CMK (cell line): ENCODE measurements around the gene KRT13.
A peak's percentile ranks its signal among the peaks of the same experiment; 100 is the strongest.

ENCODE experiments used
- DNase-seq: peaks from one replicate; pipeline ENCODE4 v3.0.0-alpha.2; 2010; ENCODE audit warnings: low read depth

Gene KRT13

DNA sequence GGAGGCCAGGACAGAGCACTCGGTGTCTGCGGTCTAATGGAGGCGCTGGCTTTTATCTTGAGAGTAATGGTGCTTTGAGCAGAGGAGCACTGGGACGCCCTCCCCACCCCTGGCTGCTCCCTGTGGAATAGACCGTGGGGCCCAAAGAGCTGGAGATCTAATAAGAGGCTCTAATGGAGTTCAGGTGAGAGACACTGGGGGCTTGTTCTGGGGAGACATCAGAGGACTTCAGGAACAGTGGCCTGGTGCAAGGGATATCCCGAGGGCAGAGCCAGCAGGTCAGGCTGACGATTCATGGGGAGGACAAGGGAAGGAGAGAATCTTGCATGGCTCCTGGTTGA lies 32.2 kb upstream of the KRT13 start:
- no peak for DNase-seq

DNA sequence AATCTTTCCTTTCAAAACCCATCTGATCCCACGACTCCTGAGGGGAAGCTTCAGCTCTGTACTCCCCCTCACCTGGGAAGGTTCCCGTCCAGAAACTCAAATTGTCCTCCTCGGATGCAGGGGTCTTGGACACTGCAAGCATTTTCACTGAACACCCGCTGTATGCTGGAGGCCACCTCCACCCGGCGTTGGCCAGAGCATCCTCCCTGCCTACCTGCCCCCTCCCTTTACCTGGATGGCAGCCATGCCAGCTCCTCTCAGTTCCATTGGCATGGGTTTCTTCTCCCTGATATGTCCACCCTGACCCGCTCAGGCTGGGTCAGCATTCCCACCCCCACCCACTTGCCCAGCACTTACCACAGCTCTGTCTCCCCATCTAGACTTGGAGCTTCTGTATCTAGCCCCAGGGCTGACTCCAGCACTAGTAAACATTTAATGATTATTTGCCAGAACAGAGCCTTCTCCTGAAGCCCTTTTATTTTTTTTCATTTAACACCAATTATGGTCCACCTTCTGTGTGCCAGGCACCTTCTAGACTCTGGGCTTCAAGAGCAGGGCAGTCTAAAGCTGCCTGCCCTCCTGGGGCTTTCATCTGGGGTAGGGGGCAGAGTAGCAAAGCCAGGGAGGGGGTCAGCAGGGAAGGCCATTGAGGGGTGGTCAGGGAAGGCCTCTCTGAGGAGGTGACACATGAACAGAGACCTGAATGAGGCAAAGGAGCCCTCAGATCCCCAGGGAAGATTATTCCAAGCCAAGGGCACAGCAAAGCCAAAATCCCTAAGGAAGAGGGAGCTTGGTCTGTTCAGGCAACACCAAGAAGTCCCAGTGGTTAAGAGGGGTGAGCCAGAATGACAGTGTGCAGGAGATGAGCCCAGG lies 31.6 kb upstream of the KRT13 start:
- no peak for DNase-seq

DNA sequence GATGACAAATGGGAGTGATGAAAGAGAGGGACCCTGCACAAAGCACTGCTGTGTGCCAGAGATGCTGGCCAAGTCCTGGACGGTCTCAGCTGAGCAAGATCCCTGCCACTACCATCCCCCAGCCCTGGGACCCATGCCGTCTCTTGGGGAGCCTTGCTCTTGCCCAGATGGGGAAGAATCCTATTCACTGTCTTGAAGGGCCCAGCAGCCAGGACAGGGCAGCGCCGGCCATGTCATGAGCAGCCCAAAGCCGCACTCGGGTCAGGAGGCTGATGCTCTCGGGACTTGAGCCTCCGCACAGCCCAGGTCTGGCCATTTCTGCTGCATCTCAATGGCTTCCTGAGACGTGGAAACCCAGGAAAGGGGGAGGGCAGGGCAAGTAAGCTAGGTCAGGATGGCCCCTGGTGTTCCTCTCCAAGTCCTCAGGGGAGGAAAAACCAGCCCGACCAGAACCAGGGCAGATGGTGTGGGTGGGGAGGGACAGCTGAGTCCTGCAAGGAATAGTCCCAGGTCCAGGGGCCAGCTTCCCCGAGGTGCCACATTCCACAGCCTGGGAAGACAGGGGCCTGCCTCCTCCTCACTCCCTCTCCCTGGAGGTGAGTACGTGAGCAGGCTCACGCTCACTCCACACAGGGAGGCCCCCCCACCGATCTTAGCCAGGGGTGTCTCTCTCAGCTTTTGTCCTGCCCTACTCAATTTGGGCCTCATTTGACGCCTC lies 30.5 kb upstream of the KRT13 start:
- DNase-seq = no peak

DNA sequence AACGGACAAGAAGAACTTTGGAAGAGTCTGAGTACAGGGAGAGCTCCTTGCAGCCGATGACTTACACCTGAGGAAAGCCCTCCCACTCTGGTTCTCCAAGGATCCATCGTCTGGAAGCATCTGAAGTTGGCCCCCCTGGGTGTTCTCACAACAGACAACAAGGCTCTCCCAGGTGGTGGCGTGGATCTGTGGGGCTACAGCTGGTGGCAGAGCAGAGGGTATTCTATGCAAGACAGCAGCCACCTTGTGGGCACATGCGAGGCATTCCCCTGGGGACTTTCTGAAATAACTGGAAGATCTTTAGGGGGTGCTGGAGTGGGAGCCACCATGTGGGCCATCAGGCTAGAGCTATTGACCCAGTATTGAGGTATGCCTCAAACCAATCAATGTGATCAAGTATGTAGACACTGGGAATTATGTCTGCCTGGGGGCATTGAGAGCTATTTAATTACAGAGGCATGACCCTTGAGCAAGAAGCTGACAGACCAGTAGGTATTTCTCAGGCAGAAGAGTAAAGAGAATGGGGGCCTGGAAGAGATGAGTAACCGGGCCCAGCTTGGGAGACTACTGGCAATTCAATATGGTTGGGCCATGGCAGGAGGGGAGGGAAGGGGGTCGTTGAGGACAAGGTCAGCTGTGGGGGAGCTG lies 29.6 kb upstream of the KRT13 start:
- DNase-seq = no peak

DNA sequence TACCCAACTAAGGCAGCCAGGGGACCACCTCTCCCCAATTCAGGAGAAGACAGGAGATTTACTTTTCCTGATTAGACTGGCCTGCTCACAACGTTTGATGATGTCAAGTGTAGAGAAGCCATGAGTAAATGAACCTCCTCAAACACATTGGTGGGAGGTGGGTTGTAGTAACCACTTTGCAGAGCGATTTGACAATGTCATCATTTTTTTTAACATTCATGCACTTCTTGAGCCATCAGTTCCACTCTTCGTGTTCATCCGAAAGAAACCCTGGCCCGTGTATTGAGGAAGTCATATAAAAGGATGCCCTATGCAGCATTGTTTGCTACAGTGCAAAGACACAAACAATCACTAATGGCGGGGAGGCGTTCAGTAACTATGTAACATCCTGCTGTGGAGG lies 28.2 kb upstream of the KRT13 start:
- no peak for DNase-seq

DNA sequence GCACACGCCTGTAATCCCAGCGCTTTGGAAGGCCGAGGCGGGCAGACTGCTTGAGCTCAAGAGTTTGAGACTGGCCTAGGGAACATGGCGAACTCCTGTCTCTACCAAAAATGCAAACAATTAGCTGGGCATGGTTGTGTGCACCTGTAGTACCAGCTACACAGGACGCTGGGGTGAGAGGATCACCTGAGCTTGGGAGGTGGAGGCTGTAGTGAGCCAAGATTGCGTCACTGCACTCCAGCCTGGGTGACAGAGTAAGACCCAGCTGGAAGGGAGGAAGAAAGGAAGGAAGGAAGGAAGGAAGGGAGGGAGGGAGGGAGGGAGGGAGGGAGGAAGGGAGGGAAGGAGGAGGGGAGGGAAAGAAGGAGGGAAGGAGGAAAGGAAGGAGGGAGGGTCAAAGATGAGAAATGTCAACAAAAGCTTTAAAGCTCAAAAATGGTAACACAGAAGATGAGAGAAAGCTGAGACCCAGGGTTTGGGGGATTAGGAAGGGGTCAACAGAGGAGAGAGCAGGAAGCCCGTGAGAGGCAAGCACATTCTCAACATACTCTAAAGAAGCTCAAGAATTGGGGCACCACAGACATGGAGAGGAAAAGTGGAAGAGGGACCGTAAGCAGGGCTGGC lies 27.6 kb upstream of the KRT13 start:
- DNase-seq = no peak

DNA sequence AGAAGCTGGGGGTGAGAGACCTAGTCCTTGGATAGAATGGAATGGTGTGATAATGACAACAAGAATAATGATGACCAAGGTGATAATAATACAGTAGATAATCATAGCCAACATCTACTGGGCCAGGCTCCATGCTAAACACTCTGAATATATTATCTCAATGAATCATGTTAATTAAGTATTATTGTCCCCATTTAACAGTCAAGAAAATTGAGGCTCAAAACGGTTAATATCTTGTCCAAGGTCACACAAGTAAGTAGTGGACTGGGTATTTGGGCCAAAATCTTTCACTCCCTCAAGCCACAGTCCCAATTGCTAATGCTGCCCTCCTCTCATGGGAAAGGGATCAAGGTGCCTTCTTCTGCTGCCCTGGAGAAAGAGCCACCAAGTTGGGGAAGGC lies 26.6 kb upstream of the KRT13 start:
- no peak for DNase-seq

DNA sequence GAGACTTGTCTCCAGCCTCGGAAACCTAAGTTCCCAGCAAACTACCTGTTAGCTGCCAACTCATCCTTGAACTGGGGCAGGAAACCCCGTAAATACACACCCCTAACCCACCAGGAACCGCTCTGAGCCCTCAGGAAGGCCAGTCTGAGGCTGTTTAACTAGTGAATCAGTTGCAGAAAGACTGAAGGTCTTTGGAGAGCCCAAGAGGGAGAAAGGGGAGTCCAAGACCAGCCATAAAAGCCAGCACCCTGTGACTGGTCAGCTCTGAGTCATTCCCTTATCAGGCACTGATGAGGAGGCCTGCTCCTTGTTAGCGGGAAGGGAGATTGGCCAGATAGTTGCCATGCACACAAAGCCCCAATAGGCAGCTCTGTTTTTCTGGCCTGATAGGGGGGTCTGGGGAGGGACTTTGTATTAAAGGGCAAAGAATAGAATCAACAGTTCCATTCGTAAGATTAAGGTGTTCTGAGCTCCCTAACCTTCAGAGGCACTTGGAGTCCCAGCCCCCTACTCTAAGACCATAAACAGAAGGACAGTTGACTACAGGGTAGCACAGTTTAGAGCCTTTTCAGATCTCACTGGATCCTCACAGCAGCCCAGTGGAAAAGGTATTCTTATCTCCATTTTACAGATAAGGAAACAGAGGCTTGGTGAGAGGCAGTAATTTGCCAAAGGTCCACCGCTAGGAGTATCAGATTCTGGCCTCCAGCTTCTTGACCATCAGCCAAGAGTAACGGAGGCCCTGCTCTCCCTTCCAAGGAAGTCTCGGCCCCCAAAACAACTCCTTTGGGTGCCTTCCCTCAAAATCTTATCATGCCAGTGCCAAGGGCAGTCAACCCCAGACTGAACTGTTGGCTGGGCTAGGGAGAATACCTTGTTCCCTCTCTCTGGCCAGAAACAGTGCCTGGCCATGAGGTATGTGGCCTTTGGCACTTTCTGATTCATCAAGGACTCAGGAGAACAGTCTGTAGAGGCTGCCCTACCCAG lies 24.9 kb upstream of the KRT13 start:
- DNase-seq = peak; percentile 7

DNA sequence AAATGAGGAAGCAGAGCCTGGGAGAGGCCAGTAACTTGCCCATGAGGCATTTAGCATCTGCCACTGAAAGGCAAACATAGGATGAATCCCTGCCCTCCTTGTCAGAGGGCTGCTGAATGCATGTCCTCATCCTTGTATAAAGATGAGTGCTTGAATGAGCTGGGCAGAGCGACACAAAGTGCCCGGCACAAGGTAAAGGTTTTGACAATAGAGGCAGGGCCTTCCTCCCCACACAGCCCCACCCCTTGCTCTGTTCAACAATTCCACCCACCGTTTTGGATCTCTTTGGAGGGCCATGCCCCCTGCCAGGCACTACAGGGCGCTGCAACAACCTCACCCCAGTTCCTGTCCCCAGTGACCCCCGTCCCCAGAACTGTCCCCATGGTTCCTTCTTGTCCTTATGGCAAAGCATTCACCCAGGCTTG lies 24.1 kb upstream of the KRT13 start:
- no peak for DNase-seq

DNA sequence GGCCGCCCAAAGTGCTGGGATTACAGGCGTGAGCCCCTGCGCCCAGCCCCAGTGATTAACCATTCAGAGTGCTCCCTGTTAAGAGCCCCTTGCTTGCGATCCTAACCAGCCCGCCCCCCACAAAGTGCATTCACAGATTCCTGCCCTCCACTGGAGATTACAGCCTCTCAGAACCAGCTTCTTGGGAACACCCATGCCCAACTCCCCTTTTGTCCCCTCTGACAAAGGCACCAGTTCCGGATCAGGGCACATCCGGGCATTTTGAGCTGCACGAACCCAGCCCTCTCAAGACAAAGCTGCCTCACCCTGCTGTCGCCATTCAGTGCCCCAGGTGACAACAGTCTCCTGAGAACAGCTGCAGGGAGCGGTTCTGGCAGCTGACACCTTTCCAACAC lies 23.5 kb upstream of the KRT13 start:
- no peak for DNase-seq

DNA sequence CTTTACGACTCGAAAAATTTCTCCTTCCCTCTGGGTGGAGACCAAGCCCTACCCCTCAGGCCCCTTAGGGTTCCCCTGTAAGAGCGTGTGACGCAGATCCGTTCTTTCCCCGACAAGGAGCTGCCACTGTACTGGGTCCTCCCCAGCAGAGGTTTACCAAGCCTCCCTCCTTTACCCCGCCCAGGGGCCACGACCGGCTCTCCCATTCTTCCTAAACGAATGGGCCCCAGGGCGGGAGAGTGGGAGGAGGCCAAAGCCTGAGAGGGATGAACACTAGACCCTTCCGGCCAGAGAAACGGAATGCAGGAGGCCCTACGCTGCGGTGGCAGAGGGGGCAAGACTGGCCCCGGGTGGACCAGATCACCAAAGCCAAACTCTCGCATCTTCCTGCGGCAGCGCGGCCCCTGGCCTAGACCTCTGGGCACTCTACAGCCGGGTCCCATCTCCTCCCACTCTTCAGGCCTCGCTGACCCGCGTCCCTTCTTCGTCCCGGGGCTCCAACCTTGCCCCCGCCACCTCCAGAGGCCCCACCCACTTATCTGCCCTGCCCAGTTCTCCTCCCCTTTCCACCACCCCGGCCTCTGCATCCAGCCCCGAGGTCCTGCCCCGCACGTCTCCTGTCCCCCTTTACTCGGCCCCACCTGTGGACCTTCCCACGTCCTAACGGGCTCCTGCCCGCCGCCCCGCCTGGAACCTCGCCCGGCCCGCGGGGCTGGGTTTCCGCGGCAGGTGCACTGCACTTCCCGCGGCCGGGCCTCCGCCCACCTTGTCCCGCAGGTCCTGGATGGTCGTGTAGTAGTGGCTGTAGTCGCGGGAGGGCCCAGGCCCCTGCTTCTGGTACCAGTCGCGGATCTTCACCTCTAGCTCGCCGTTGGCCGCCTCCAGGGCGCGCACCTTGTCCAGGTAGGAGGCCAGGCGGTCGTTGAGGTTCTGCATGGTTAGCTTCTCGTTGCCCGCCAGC lies 21.9 kb upstream of the KRT13 start:
- DNase-seq = no peak

DNA sequence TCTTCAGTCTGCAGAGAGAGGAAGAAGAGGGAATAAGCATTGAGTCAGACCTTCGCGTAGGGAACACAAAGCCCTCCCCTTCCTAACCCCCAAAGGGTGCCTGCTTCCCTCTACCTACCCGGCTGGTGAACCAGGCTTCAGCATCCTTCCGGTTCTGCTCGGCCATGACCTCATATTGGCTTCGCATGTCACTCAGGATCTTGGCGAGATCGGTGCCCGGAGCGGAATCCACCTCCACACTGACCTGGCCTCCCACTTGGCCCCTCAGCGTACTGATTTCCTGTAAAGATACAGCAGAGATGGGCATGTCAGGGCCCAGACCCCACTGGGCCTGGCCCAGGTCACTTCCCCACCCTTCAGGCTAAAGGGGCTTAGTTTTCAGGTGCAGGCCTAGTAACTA lies 18.8 kb upstream of the KRT13 start:
- no peak for DNase-seq

DNA sequence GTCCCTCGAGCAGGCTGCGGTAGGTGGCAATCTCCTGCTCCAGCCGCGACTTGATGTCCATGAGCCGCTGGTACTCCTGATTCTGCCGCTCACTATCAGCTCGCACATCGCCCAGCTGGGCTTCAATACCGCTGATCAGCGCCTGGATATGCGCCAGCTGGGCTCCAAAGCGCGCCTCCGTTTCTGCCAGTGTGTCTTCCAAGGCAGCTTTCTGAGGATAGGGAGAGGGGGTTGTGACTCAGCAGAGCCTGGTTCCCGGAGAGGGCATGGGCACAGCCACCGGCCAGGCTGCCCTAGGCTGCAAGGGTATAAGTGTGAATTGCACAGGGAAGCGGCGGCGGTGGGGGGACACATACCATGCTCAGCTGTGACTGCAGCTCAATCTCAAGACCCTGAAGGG lies 18.4 kb upstream of the KRT13 start:
- DNase-seq = no peak

DNA sequence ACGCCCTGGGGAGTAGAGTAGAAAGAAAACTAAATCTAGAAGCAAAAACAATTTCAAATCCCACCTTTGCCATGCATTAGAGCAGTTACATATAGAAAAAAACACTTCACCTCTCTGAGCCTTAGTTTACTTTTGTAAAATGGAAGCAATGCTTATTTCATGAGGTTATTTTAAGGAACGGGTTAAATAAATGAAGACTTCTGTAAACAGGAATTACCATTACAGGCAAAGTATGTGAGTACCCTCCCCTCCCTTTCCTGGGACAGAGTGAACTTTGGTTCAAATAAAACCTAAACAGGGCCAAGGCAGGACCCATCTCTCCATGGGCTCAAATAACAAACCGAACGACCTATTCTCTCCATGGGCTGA lies 17.8 kb upstream of the KRT13 start:
- no peak for DNase-seq

DNA sequence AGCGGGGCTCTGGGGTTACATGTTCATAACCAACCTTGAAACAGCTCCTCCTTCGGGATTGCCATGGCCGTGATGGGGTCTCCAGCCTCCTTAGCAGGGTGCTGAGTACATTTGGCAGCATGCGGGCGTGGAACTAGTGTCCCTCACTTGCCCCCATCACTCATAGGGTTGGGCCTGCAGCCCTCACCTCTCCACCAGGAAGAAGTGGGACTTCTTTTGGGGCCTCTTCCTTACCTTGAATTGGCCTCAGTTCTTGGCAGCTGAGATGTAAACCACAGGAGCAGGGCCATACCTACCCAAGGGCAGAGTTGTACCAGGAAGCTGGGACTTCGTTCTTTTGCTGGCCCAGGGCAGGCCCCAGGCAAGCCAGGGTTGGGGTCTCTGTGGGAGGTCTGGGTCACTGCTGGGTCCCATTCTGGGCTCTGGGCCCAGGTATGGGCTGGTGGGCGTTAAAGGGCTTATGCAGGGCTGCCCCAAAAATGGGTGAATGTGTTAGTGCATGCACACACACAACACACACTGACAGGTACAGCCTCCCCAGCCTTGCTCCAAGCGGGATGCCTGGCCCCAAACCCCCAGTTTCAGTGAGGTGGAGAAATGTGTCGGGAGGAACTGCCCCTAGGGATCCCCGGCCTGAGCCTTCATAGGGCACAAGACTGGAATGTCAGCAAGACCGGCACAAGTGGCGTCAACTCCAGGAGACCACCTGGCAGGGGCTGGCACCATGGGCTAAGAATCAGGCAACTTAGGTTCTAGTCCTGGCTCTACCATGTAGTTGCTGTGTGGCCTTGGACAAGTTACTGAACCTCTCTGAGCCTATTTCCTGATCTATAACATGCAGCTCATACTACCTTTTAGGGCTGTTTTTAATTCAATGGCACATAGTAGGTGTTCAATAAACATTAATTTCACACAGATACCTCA lies 17.2 kb upstream of the KRT13 start:
- no peak for DNase-seq

DNA sequence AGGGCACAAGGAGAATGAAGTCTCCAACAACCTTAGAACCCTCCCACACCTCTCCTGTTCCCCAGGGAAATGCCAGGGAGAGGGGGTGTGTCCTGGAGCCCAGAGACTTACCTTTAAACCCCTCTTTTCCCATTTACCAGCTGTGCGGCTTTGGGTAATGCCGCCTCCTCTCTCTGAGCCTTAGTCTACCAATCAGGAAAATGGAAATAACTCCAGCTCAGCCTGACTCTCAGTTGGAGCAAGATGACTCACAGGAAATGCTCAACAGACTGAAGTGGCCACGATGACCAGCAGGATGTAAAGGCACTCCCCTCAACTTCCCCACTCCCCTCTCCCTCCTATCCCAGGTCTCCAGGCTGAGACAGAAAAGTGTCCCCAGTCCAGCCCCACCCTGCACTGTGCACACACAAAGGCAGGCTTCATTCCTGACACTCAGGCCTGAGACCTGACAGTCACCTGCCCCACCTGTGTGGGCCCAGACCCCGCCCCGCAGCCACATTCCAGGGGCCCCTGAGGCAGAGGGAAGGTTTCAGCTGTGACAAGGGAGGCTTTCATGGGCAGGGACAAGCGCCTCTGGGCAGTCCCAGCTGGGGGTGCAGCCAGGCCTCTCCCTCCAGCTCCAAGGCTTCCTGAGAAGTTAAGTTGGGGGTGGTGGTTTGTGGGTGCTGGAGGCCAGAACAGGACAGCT lies 16.3 kb upstream of the KRT13 start:
- no peak for DNase-seq

DNA sequence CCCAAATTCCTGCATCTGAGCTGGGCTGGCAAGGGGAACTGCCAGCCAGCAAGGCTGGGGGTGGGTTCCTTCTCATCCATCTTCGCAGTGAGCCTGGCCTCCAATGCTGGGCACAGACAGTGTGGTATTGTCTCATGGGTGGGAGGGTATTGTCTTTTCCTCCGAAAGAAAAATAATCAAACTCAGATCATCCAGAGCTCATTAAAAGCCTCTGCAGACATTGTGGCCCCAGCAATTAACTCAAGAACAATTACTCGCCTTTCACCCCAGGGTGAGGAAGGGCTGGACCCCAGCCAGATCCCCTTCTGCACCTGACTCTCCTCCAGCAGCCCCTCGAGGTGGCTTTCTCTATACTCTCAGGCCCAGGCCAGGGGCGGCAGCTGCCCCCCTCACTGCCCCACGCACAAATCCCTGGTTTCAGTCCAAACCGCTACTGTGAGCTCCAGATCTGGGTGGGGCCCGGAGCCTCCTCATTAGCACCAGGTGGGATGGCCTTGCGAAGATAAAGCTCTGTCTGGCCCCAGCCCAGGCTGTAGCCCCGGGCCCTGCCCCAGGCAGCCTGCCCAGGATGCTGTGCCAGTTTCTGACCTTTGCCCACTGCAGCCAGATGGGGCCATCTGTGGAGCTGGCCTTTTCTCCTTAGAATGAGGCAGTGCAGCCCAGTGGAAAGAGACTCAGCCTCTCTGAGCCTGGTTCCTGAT lies 15.6 kb upstream of the KRT13 start:
- DNase-seq = no peak
